Measurements from ENCODE around the gene ENOX1.

GRCh38 chr13:43306372-43306771 lies 480.4 kb downstream of the ENOX1 start:
- no peak for TF ChIP-seq CTCF (IDR thresholded peaks at IDR 0.05)
- TF ChIP-seq BHLHE40 (IDR thresholded peaks at IDR 0.05; ENCODE audit: low read depth, low read length) = no peak
- no peak for TF ChIP-seq SREBF2 (IDR thresholded peaks at IDR 0.05)
- TF ChIP-seq JUN (IDR thresholded peaks at IDR 0.05) = no peak
- TF ChIP-seq POLR2A (IDR thresholded peaks at IDR 0.05; ENCODE audit: low read length) = no peak
- no peak for TF ChIP-seq MAFK (IDR thresholded peaks at IDR 0.05; ENCODE audit: partially characterized antibody)
